ENCODE data around the gene RAC2. TPM values are rescaled to one million over a fixed set of nuclear protein-coding genes. Genes with fewer than 3 reads are reported as not detected.
A peak's percentile ranks its signal among the peaks of the same experiment; 100 is the strongest.

Gene RAC2
- total RNA-seq, 2 donors from 2014 or later, result 9.7 to 14.4 TPM

DNA sequence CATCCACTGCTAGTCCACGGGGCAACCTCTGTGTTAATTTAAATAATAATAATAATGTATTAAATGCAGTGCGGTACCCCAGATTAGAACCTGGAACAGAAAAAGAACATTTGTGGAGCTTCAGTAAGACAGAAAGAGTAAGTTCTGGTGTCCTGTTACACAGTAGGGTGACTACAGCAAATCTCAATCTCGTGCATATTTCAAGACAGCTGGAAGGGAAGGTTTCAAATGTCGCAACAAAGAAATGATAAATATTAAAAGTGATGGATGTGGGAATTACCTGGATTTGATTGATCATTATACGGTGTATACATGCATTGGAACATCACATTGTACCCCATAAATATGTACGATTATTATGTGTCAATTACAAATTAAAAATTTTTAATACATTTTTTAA, 1.7 kb upstream of the RAC2 start:
- Histone ChIP-seq H3K27ac (no peak overlapping the region), H3K36me3 (no peaks in the 10 kb centered on the region), H3K4me1 (replicated peaks) (no peaks in the 10 kb centered on the region), H3K4me3 (no peak overlapping the region), H3K9me3 (no peaks in the 10 kb centered on the region), H3K27me3 (replicated peaks; ENCODE audit: insufficient read depth) (no peaks in the 10 kb centered on the region)
- intact Hi-C loops (cut with DNase I), result no loop called here
- WGBS, result 74% methylated on average over 6 of the region's 6 CpGs
- no peak for DNase-seq (ENCODE audit: low spot score)
- TF ChIP-seq POLR2A (IDR thresholded peaks at IDR 0.05) (no peak), POLR2AphosphoS5 (IDR thresholded peaks at IDR 0.05) (no peak)
- TF ChIP-seq, protein P1, sequence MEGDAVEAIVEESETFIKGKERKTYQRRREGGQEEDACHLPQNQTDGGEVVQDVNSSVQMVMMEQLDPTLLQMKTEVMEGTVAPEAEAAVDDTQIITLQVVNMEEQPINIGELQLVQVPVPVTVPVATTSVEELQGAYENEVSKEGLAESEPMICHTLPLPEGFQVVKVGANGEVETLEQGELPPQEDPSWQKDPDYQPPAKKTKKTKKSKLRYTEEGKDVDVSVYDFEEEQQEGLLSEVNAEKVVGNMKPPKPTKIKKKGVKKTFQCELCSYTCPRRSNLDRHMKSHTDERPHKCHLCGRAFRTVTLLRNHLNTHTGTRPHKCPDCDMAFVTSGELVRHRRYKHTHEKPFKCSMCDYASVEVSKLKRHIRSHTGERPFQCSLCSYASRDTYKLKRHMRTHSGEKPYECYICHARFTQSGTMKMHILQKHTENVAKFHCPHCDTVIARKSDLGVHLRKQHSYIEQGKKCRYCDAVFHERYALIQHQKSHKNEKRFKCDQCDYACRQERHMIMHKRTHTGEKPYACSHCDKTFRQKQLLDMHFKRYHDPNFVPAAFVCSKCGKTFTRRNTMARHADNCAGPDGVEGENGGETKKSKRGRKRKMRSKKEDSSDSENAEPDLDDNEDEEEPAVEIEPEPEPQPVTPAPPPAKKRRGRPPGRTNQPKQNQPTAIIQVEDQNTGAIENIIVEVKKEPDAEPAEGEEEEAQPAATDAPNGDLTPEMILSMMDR (IDR thresholded peaks at IDR 0.05), result no peak

DNA sequence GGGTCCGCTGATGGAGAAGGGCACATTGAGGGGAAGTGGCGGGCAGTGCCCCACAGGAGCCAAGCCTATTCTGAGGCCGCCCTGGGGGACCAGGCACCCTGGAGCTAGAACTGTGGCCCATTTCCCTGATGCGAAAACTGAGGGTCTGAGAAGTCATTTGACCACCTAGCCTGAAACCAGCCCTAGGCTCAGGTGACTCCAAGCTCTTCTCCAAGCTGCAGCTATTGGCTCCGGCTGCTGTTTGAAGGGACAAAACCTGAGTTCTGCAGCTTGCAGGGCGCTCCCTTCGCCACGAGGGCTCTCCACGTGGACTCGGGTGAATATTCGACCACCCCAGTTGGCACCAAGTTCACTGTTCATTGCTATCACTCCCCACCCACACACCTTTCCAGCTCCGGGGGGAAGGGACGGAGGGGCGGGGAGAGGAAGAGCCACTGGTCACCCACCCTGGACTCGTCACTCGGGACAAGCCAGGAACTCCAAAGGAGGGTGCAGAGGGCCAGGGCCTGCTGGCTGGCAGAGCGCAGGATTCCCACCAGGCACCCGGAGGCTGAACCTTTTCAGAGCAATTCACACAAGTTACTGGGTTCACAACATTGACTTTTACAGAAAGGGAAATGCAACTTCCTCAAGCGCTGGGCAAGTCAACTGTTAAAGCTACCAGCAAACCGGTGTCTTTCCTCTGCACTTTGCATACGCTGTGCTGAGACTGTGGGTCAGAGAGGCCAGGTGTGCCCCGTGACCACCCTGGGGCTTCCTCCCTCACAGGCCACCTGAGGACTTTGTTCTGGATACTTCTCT, 1.1 kb upstream of the RAC2 start:
- intact Hi-C loops (cut with DNase I), result no loop called here
- 69% methylated on average over 22 of the region's 22 CpGs for WGBS
- H3K27me3 ChIP-seq (replicated peaks; ENCODE audit: insufficient read depth), result no peaks in the 10 kb centered on the region

DNA sequence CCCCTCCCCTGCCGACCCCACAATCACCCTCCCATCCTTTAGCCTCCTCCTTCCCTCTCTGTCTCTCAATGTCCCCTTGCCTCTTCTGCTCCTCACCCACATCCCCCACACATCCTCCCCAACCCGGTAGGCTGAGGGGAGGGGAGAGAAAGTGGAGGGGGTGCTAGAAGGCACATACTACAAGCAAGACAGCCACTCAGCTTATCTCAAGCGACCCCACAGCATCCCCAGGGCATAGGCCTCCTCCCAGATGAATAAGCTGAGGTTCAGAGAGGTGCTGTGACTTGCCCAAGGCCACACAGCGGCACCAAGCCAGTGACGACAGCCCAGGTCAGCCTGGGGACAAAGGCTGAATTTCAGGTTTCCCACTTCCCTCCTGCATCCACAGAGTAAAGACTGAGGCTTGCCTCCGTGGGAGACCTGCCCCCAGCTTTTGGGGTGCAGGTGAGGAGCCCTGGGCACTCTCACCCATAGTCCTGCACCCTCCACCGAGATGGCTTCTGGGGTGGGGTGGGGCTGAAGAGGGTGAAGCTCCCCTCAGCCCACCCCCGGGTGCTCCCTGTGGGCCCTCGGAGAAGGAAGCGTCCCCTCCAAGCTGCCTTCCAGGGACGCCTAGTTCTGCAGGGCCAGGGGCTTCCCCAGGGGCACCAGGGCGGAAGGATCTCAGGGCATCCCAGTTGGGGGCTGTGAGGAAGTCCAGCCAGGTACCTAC, 511 bp downstream of the RAC2 start:
- peak overlapping the region; percentile 13 to 16 for H3K4me3 ChIP-seq
- no peaks in the 10 kb centered on the region for H3K36me3 ChIP-seq
- intact Hi-C loops (cut with DNase I), result no loop called here
- H3K9me3 ChIP-seq, result no peaks in the 10 kb centered on the region
- TF ChIP-seq POLR2A (IDR thresholded peaks at IDR 0.05) (no peak), POLR2AphosphoS5 (IDR thresholded peaks at IDR 0.05) (no peak)
- TF ChIP-seq, protein P1 (IDR thresholded peaks at IDR 0.05), result no peak
- WGBS, result 50% methylated on average over 12 of the region's 12 CpGs
- no peak for DNase-seq (ENCODE audit: low spot score)
- H3K27me3 ChIP-seq (replicated peaks; ENCODE audit: insufficient read depth), result no peaks in the 10 kb centered on the region
- no peak overlapping the region for H3K27ac ChIP-seq
- no peaks in the 10 kb centered on the region for H3K4me1 ChIP-seq (replicated peaks)

More for the DNA sequence above, 1.1 kb upstream of the RAC2 start:
- Histone ChIP-seq H3K27ac (no peak overlapping the region), H3K4me1 (replicated peaks) (no peaks in the 10 kb centered on the region), H3K36me3 (no peaks in the 10 kb centered on the region), H3K4me3 (no peak overlapping the region), H3K9me3 (no peaks in the 10 kb centered on the region)
- DNase-seq (ENCODE audit: low spot score), result no peak
- TF ChIP-seq POLR2AphosphoS5 (IDR thresholded peaks at IDR 0.05) (no peak), POLR2A (IDR thresholded peaks at IDR 0.05) (no peak)
- TF ChIP-seq, protein P1 (IDR thresholded peaks at IDR 0.05), result no peak

DNA sequence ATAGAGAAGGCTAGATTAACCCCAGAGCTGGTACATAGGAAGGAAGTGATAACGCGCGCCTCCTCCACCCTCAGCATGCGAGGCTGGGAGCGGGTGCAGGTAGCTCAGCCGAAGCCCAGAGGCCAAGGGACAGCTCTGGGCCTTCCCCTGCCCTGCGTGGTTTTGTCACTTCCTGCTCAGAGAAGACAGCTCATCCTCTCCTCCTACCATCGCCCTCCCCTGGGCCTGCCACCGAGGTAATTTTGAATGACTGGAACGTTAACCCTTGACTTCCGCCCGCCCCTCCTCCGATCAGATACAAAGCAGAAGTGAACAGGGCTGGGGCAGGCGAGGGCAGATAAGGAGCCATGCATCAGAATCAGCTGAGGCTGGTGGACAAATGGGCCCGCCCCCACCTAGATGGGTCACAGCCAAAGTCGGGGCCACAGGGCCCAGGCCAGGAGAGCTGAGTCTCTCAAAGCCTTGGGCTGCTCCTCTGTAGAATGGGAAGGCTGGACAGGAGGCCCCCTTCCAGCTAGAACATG, 1.6 kb downstream of the RAC2 start:
- H3K4me3 ChIP-seq, result no peak overlapping the region
- no peaks in the 10 kb centered on the region for H3K36me3 ChIP-seq
- intact Hi-C loops (cut with DNase I), result no loop called here
- no peaks in the 10 kb centered on the region for H3K4me1 ChIP-seq (replicated peaks)
- TF ChIP-seq, protein P1 (IDR thresholded peaks at IDR 0.05), result no peak
- TF ChIP-seq POLR2AphosphoS5 (IDR thresholded peaks at IDR 0.05) (no peak), POLR2A (IDR thresholded peaks at IDR 0.05) (no peak)
- 64% methylated on average over 16 of the region's 16 CpGs for WGBS
- no peaks in the 10 kb centered on the region for H3K27me3 ChIP-seq (replicated peaks; ENCODE audit: insufficient read depth)
- no peak for DNase-seq (ENCODE audit: low spot score)
- H3K9me3 ChIP-seq, result no peaks in the 10 kb centered on the region
- H3K27ac ChIP-seq, result no peak overlapping the region
